Common myeloid progenitor, CD34-positive (primary cell): ENCODE results near the gene ARL11.

ENCODE experiments used
- CTCF ChIA-PET: fragments of 350-600 bp; sonication (Branson Sonifier 250); formaldehyde crosslinking; loops from one replicate; lab custom pipeline; 2021; ENCODE audit warnings: antibody characterized with exemption; lab: Charles Lee
- POLR2A ChIA-PET: fragments of 350-600 bp; sonication (Branson Sonifier 250); formaldehyde crosslinking; loops from one replicate; lab custom pipeline; 2021; ENCODE audit warnings: antibody characterized with exemption; lab: Charles Lee
- DNase-seq, 3 donors: peaks; one replicate each; pipeline versions ENCODE4 v3.0.0 to v3.0.0-alpha.2; 2013
- H3K27ac ChIP-seq, 2 experiments: 1 replicate in 1 of 2; 2 replicates in 1 of 2; pipeline ENCODE4 v1.7.0; 2013; ENCODE audit warnings: inconsistent platforms in 2 of 2, low read length in 2 of 2, mild to moderate bottlenecking in 2 of 2, low read depth in 1 of 2, moderate library complexity in 1 of 2; ENCODE audit not compliant: severe bottlenecking in 2 of 2, insufficient read depth in 1 of 2, poor library complexity in 1 of 2
- H3K27me3 ChIP-seq, 5 experiments: replicated peaks in 2 of 5; 1 replicate in 3 of 5; 2 replicates in 2 of 5; pipeline versions ENCODE4 v1.6.1 to v1.7.0; 2013; ENCODE audit warnings: low read length in 4 of 5, mild to moderate bottlenecking in 2 of 5, moderate library complexity in 2 of 5, inconsistent platforms in 1 of 5; ENCODE audit not compliant: insufficient read depth in 5 of 5, control insufficient read depth in 4 of 5
- H3K36me3 ChIP-seq, 4 experiments: 1 replicate in 2 of 4; 2 replicates in 2 of 4; pipeline versions ENCODE4 v1.6.1 to v1.7.0; 2013; ENCODE audit warnings: low read length in 3 of 4, control low read depth in 1 of 4, mild to moderate bottlenecking in 1 of 4; ENCODE audit not compliant: control insufficient read depth in 4 of 4, insufficient read depth in 4 of 4
- H3K4me1 ChIP-seq, 4 experiments: 1 replicate in 3 of 4; 2 replicates in 1 of 4; pipeline versions ENCODE4 v1.6.1 to v1.7.1; 2013; ENCODE audit warnings: low read length in 3 of 4, mild to moderate bottlenecking in 3 of 4, control low read depth in 1 of 4, inconsistent platforms in 1 of 4, moderate library complexity in 1 of 4; ENCODE audit not compliant: control insufficient read depth in 4 of 4, insufficient read depth in 4 of 4; ENCODE audit errors: control extremely low read depth in 1 of 4
- H3K4me3 ChIP-seq, 7 experiments: 1 replicate in 4 of 7; 2 replicates in 3 of 7; pipeline versions ENCODE4 v1.5.1 to v1.7.0; 2013; ENCODE audit warnings: mild to moderate bottlenecking in 7 of 7, low read length in 6 of 7, moderate library complexity in 6 of 7, inconsistent platforms in 2 of 7, low read depth in 2 of 7, control low read depth in 1 of 7; ENCODE audit not compliant: insufficient read depth in 4 of 7, control insufficient read depth in 1 of 7; ENCODE audit errors: extremely low read depth in 1 of 7
- H3K9me3 ChIP-seq, 5 experiments: 1 replicate in 4 of 5; 2 replicates in 1 of 5; pipeline versions ENCODE4 v1.6.1 to v1.7.1; 2013; ENCODE audit warnings: low read length in 4 of 5, mild to moderate bottlenecking in 2 of 5, inconsistent platforms in 1 of 5, low read depth in 1 of 5, moderate library complexity in 1 of 5; ENCODE audit not compliant: control insufficient read depth in 4 of 5, insufficient read depth in 2 of 5; ENCODE audit errors: control extremely low read depth in 1 of 5
- WGBS: methylation state at CpG from one replicate; pipeline ENCODE4 v1.1.5; 2013; ENCODE audit not compliant: insufficient coverage; 5-methylcytosine and 5-hydroxymethylcytosine counted together

ARL11 gene

GRCh38 chr13:49635599-49636433 lies 7.5 kb downstream of the ARL11 start:
- CTCF ChIA-PET = no interaction called here
- WGBS = 48% methylated on average over 10 of the region's 10 CpGs
- POLR2A ChIA-PET = no interaction called here
- Histone ChIP-seq H3K27me3 (no peaks in the 10 kb centered on the region), H3K27ac (peak overlapping the region in 1 of 2 experiments; percentile 65), H3K36me3 (peaks cover 3 to 9% (median 6%) of the 10 kb centered on the region in 4 experiments), H3K4me3 (peak overlapping the region in 5 of 7 experiments; percentile 60 to 74 (median 64)), H3K9me3 (peaks cover 0 to under 1% (median 0%) of the 10 kb centered on the region in 5 experiments), H3K4me1 (peaks cover 6 to 23% (median 9%) of the 10 kb centered on the region in 4 experiments)
- peak; percentile 67 to 92 (median 90) for DNase-seq

GRCh38 chr13:49636705-49637104 lies 8.4 kb downstream of the ARL11 start:
- 98% methylated on average over 4 of the region's 5 CpGs for WGBS
- Histone ChIP-seq H3K4me3 (peak overlapping the region in 1 of 7 experiments; percentile 74), H3K36me3 (peaks cover 2 to 6% (median 4%) of the 10 kb centered on the region in 4 experiments), H3K27me3 (no peaks in the 10 kb centered on the region), H3K9me3 (no peaks in the 10 kb centered on the region), H3K27ac (no peak overlapping the region), H3K4me1 (peaks cover 7 to 29% (median 17%) of the 10 kb centered on the region in 4 experiments)
- DNase-seq = no peak
- ChIA-PET CTCF (no interaction called here), POLR2A (no interaction called here)

GRCh38 chr13:49638030-49638743 lies 9.9 kb downstream of the ARL11 start:
- ChIA-PET POLR2A (no interaction called here), CTCF (interaction anchor here (5.8 kb wide), 1 partner anchor 9 kb away, joined by 29 read pairs; the partner anchor contains the start of gene ARL11)
- WGBS = 90% methylated on average over 2 of the region's 4 CpGs
- Histone ChIP-seq H3K27ac (no peak overlapping the region), H3K4me3 (no peak overlapping the region), H3K9me3 (no peaks in the 10 kb centered on the region), H3K27me3 (no peaks in the 10 kb centered on the region), H3K36me3 (peaks cover 0 to 6% (median 1%) of the 10 kb centered on the region in 4 experiments), H3K4me1 (peaks cover 13 to 43% (median 29%) of the 10 kb centered on the region in 4 experiments)
- no peak for DNase-seq

GRCh38 chr13:49638744-49639072 lies 10.4 kb downstream of the ARL11 start:
- H3K4me3 ChIP-seq = no peak overlapping the region
- H3K9me3 ChIP-seq = no peaks in the 10 kb centered on the region
- H3K27me3 ChIP-seq = no peaks in the 10 kb centered on the region
- WGBS = 100% methylated on average over 1 of the region's 2 CpGs
- no peak overlapping the region for H3K27ac ChIP-seq
- no peak for DNase-seq
- ChIA-PET POLR2A (no interaction called here), CTCF (interaction anchor here (5.8 kb wide), 1 partner anchor 9 kb away, joined by 29 read pairs; the partner anchor contains the start of gene ARL11)
- H3K36me3 ChIP-seq = peaks cover 0 to 6% (median 1%) of the 10 kb centered on the region in 4 experiments
- peaks cover 15 to 47% (median 34%) of the 10 kb centered on the region in 4 experiments for H3K4me1 ChIP-seq

- H3K4me3 ChIP-seq = peak overlapping the region in 2 of 7 experiments; percentile 35 to 51
- DNase-seq = peak; percentile 69 to 87 (median 83)
- WGBS = 72% methylated on average over 4 of the region's 4 CpGs
- H3K4me1 ChIP-seq = peaks cover 9 to 33% (median 23%) of the 10 kb centered on the region in 4 experiments
- H3K27me3 ChIP-seq = no peaks in the 10 kb centered on the region
- POLR2A ChIA-PET = interaction anchor here (0.5 to 0.6 kb wide), 2 partner anchors 221 to 577 kb away, joined by 3 read pairs; no protein-coding TSS in a partner anchor
- CTCF ChIA-PET = interaction anchor here (1.5 to 5.8 kb wide), 2 partner anchors 10 to 12 kb away, joined by 5 to 29 read pairs; partner anchors contain the start of gene ARL11
- H3K36me3 ChIP-seq = peaks cover 0 to 6% (median 0%) of the 10 kb centered on the region in 4 experiments
- H3K9me3 ChIP-seq = no peaks in the 10 kb centered on the region
- H3K27ac ChIP-seq = no peak overlapping the region
Observed at GRCh38 chr13:49641801-49642291, 13.5 kb downstream of the ARL11 start.

GRCh38 chr13:49643035-49643646 lies 14.8 kb downstream of the ARL11 start:
- DNase-seq = peak; percentile 64 to 93 (median 90)
- peaks cover 0 to 6% (median 0%) of the 10 kb centered on the region in 4 experiments for H3K36me3 ChIP-seq
- H3K9me3 ChIP-seq = no peaks in the 10 kb centered on the region
- WGBS = 39% methylated on average over 11 of the region's 12 CpGs
- ChIA-PET CTCF (interaction anchor here (5.8 kb wide), 1 partner anchor 14 kb away, joined by 29 read pairs; the partner anchor contains the start of gene ARL11), POLR2A (no interaction called here)
- H3K27ac ChIP-seq = no peak overlapping the region
- no peaks in the 10 kb centered on the region for H3K27me3 ChIP-seq
- H3K4me1 ChIP-seq = peaks cover 9 to 33% (median 23%) of the 10 kb centered on the region in 4 experiments
- peak overlapping the region in 5 of 7 experiments; percentile 16 to 55 (median 35) for H3K4me3 ChIP-seq
